GM23338 (cell line): ENCODE data around the gene RNF11. TPM values are rescaled to one million over a fixed set of nuclear protein-coding genes. Genes with fewer than 3 reads are reported as not detected.

Source experiments
- ATAC-seq: fragments of 200-7000 bp; cut with Tn5 transposase; 3 replicates; pipeline ENCODE4 v1.9.1; 2020
- DNase-seq: peaks from one replicate; pipeline ENCODE4 v3.0.0-alpha.2; 2015; ENCODE audit warnings: low spot score
- H2AFZ ChIP-seq: fragments of 200-600 bp; sonication (generic); 2 replicates; pipeline ENCODE4 v1.8.0; 2016; ENCODE audit warnings: antibody characterized with exemption, mild to moderate bottlenecking, moderate library complexity
- H3F3A ChIP-seq: fragments of 200-600 bp; sonication (generic); replicated peaks from 2 replicates; pipeline ENCODE4 v1.8.0; 2017; ENCODE audit warnings: antibody characterized with exemption, mixed run types, low read depth
- H3K27ac ChIP-seq: fragments of 200-600 bp; sonication (generic); 2 replicates; pipeline ENCODE4 v1.6.1; 2016; ENCODE audit warnings: low read depth
- H3K27me3 ChIP-seq: fragments of 200-600 bp; sonication (generic); 2 replicates; pipeline ENCODE4 v1.8.0; 2016; ENCODE audit warnings: mild to moderate bottlenecking, mixed run types, moderate library complexity; ENCODE audit not compliant: insufficient read depth
- H3K36me3 ChIP-seq: fragments of 200-600 bp; sonication (generic); 2 replicates; pipeline ENCODE4 v1.8.0; 2016; ENCODE audit warnings: mild to moderate bottlenecking; ENCODE audit not compliant: insufficient read depth
- H3K4me1 ChIP-seq: fragments of 200-600 bp; sonication (generic); 2 replicates; pipeline ENCODE4 v1.8.0; 2016; ENCODE audit warnings: mild to moderate bottlenecking, moderate library complexity; ENCODE audit not compliant: insufficient read depth
- H3K4me2 ChIP-seq: fragments of 200-600 bp; sonication (generic); 2 replicates; pipeline ENCODE4 v1.7.1; 2017; ENCODE audit warnings: mixed run types
- H3K4me3 ChIP-seq: fragments of 200-600 bp; sonication (generic); 2 replicates; pipeline ENCODE4 v1.6.1; 2016; ENCODE audit warnings: mixed run types
- H3K79me2 ChIP-seq: fragments of 200-600 bp; sonication (generic); replicated peaks from 2 replicates; pipeline ENCODE4 v1.8.0; 2017; ENCODE audit warnings: mild to moderate bottlenecking; ENCODE audit not compliant: insufficient read depth
- H3K9me2 ChIP-seq: fragments of 200-600 bp; sonication (generic); 2 replicates; pipeline ENCODE4 v1.8.0; 2017; ENCODE audit not compliant: insufficient read depth
- H4K20me1 ChIP-seq: fragments of 200-600 bp; sonication (generic); replicated peaks from 2 replicates; pipeline ENCODE4 v1.8.0; 2017; ENCODE audit warnings: mild to moderate bottlenecking; ENCODE audit not compliant: insufficient read depth
- H3K27ac Mint-ChIP-seq: 2 replicates; pipeline ENCODE4 v1.8.0; 2020; ENCODE audit warnings: inconsistent platforms, mild to moderate bottlenecking, moderate library complexity, mixed read lengths
- H3K27me3 Mint-ChIP-seq: 3 replicates; pipeline ENCODE4 v1.8.0; 2022; ENCODE audit warnings: low read depth, mild to moderate bottlenecking, moderate library complexity, mixed read lengths, inconsistent platforms; ENCODE audit not compliant: insufficient read depth, poor library complexity
- H3K36me3 Mint-ChIP-seq: 3 replicates; pipeline ENCODE4 v1.8.0; 2021; ENCODE audit warnings: low read depth, mild to moderate bottlenecking, inconsistent platforms, moderate library complexity, mixed read lengths
- H3K4me1 Mint-ChIP-seq: 3 replicates; pipeline ENCODE4 v1.8.0; 2020; ENCODE audit warnings: mild to moderate bottlenecking, inconsistent platforms, mixed read lengths
- H3K4me3 Mint-ChIP-seq: 3 replicates; pipeline ENCODE4 v1.8.0; 2021; ENCODE audit warnings: moderate library complexity, mild to moderate bottlenecking, inconsistent platforms, mixed read lengths
- H3K9me3 Mint-ChIP-seq: 3 replicates; pipeline ENCODE4 v1.8.0; 2020; ENCODE audit warnings: moderate library complexity, mild to moderate bottlenecking, inconsistent platforms, mixed read lengths
- CREB1 ChIP-seq: fragments of 250-450 bp; sonication (Bioruptor Pico); IDR thresholded peaks from 2 replicates; pipeline ENCODE4 v1.5.0; 2020; ENCODE audit warnings: low read depth, mild to moderate bottlenecking, moderate library complexity
- CTCF ChIP-seq, 2 experiments: fragments of 200-600 bp in 1 of 2; sonication (generic) in 1 of 2; conservative IDR thresholded peaks; 2 replicates each; pipeline versions ENCODE4 v1.5.1 to v1.6.1; 2016 to 2017; ENCODE audit warnings: antibody characterized with exemption in 2 of 2, low read depth in 2 of 2, mild to moderate bottlenecking in 2 of 2, moderate library complexity in 1 of 2
- EZH2 ChIP-seq: fragments of 200-600 bp; sonication (generic); IDR thresholded peaks from one replicate; pipeline ENCODE4 v1.8.0; 2017; ENCODE audit warnings: antibody characterized with exemption, mild to moderate bottlenecking, low read depth; ENCODE audit not compliant: unreplicated experiment
- EZH2phosphoT487 ChIP-seq: fragments of 200-600 bp; sonication (generic); IDR thresholded peaks from one replicate; pipeline ENCODE4 v1.8.1; 2018; ENCODE audit warnings: antibody characterized with exemption; ENCODE audit not compliant: unreplicated experiment
- JUNB ChIP-seq: IDR thresholded peaks from one replicate; pipeline ENCODE4 v1.6.1; 2016; ENCODE audit warnings: antibody characterized with exemption; ENCODE audit not compliant: unreplicated experiment
- NANOG ChIP-seq: IDR thresholded peaks from 2 replicates; pipeline ENCODE4 v1.6.1; 2016; ENCODE audit warnings: antibody characterized with exemption, borderline replicate concordance
- POLR2AphosphoS5 ChIP-seq: IDR thresholded peaks from 2 replicates; pipeline ENCODE4 v1.6.1; 2016; ENCODE audit warnings: antibody characterized with exemption, low read depth
- REST ChIP-seq: IDR thresholded peaks from one replicate; pipeline ENCODE4 v1.6.1; 2018; ENCODE audit warnings: antibody characterized with exemption; ENCODE audit not compliant: unreplicated experiment
- STAT1 ChIP-seq: IDR thresholded peaks from one replicate; pipeline ENCODE4 v1.6.1; 2016; ENCODE audit warnings: antibody characterized with exemption; ENCODE audit not compliant: unreplicated experiment
- ZNF114 ChIP-seq: fragments of 250-450 bp; sonication (Bioruptor Pico); IDR thresholded peaks from 2 replicates; pipeline ENCODE4 v1.5.0; 2020; ENCODE audit warnings: mild to moderate bottlenecking, moderate library complexity
- ZNF331 ChIP-seq: fragments of 250-450 bp; sonication (Bioruptor Pico); IDR thresholded peaks from 2 replicates; pipeline ENCODE4 v1.5.0; 2020; ENCODE audit warnings: low read depth, mild to moderate bottlenecking, moderate library complexity
- ZNF462 ChIP-seq: fragments of 250-450 bp; sonication (Bioruptor Pico); IDR thresholded peaks from 2 replicates; pipeline ENCODE4 v1.5.0; 2020; ENCODE audit warnings: mild to moderate bottlenecking, moderate library complexity
- polyA plus RNA-seq: library from polyadenylated mRNA; unstranded; fragments of >200 nt; fragmentation: Nextera tagmentation; extraction: Ambion mirVana; gene quantifications from 2 replicates; pipeline ENCODE4 v1.2.1, GENCODE V29; 2016
- total RNA-seq: library from RNA; depleted of rRNA; stranded (reverse); fragments of >200 nt; shearing (Covaris generic); gene quantifications from 2 replicates; pipeline ENCODE4 v1.2.3, GENCODE V29; 2014
- TF ChIP-seq, protein P1 (sequence below): IDR thresholded peaks from 2 replicates; pipeline ENCODE4 v1.6.1; 2016; ENCODE audit warnings: antibody characterized with exemption

Gene RNF11
- total and polyA plus RNA-seq, 2 experiments from 2014 or later: 22.3 to 43.0 TPM

- TF ChIP-seq, protein P1, sequence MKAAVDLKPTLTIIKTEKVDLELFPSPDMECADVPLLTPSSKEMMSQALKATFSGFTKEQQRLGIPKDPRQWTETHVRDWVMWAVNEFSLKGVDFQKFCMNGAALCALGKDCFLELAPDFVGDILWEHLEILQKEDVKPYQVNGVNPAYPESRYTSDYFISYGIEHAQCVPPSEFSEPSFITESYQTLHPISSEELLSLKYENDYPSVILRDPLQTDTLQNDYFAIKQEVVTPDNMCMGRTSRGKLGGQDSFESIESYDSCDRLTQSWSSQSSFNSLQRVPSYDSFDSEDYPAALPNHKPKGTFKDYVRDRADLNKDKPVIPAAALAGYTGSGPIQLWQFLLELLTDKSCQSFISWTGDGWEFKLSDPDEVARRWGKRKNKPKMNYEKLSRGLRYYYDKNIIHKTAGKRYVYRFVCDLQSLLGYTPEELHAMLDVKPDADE: no peak
- TF ChIP-seq ZNF462 (CRISPR knock-in tag): no peak
- TF ChIP-seq JUNB: no peak
- TF ChIP-seq CTCF (conservative IDR thresholded peaks at IDR 0.05; ENCODE audit: low read depth in 2 of 2): no peak
- TF ChIP-seq REST: no peak
- TF ChIP-seq STAT1: no peak
- TF ChIP-seq EZH2: no peak
- no peak for TF ChIP-seq ZNF331 (CRISPR knock-in tag)
- no peak for TF ChIP-seq NANOG
- TF ChIP-seq CREB1: no peak
- TF ChIP-seq POLR2AphosphoS5: no peak
- no peak for TF ChIP-seq ZNF114
- no peak for TF ChIP-seq EZH2phosphoT487
- Histone ChIP-seq H3K4me3 (no peak overlapping the region), H3F3A (no peaks in the 10 kb centered on the region), H3K9me2 (no peaks in the 10 kb centered on the region), H4K20me1 (no peaks in the 10 kb centered on the region), H3K27ac (no peak overlapping the region), H3K36me3 (no peaks in the 10 kb centered on the region), H3K79me2 (no peaks in the 10 kb centered on the region), H3K27me3 (no peaks in the 10 kb centered on the region), H3K4me1 (peaks cover 6% of the 10 kb centered on the region; the same call in 1 of the 2 replicates), H3K4me2 (no peak overlapping the region), H2AFZ (no peak overlapping the region)
- no peak overlapping the region for H3K4me3 Mint-ChIP-seq
- no peak for DNase-seq
- H3K27ac Mint-ChIP-seq: no peak overlapping the region
- no peaks in the 10 kb centered on the region for H3K36me3 Mint-ChIP-seq
- H3K27me3 Mint-ChIP-seq: peaks cover 2% of the 10 kb centered on the region
- H3K9me3 Mint-ChIP-seq: no peaks in the 10 kb centered on the region
- peaks cover 3% of the 10 kb centered on the region; the same call in 2 of the 3 replicates for H3K4me1 Mint-ChIP-seq
- no peak for ATAC-seq
Observed at GRCh38 chr1:51224255-51224654, 11.8 kb upstream of the RNF11 start.
